HCT116 (cell line): ENCODE measurements around the gene TMEM63A. TPM values are rescaled to one million over a fixed set of nuclear protein-coding genes. Genes with fewer than 3 reads are reported as not detected.
A peak's percentile ranks its signal among the peaks of the same experiment; 100 is the strongest.

Source experiments
- ATAC-seq: fragments of 200-7000 bp; cut with Tn5 transposase; 2 replicates; pipeline ENCODE4 v1.9.1; 2020; ENCODE audit warnings: mild to moderate bottlenecking, moderate library complexity
- BruUV-seq: library from RNA; stranded (reverse); fragments of 400-500 nt; replicated peaks from 2 replicates; lab custom pipeline; 2021; lab: Mats Ljungman, UMichigan
- CTCF ChIA-PET: fragments of 300-600 bp; sonication (Branson Sonifier 250); formaldehyde crosslinking; loops from one replicate; lab custom pipeline; 2021; ENCODE audit warnings: antibody characterized with exemption; lab: Charles Lee
- POLR2A ChIA-PET: fragments of 300-600, 350-600 bp; sonication (Branson Sonifier 250); formaldehyde crosslinking; loops from one replicate; lab custom pipeline; 2021; ENCODE audit warnings: antibody characterized with exemption; lab: Charles Lee
- RAD21 ChIA-PET, 2 experiments: fragments of 300-600 bp; sonication (Branson Sonifier 250); formaldehyde crosslinking; loops; one replicate each; lab custom pipeline; 2023; ENCODE audit warnings: low total read pairs in 2 of 2; ENCODE audit not compliant: uncharacterized antibody in 2 of 2, unreplicated experiment in 2 of 2, low non-redundant PET in 1 of 2; lab: Charles Lee
- DNase-seq: peaks from one replicate; pipeline ENCODE4 v3.0.0-alpha.2; 2010; ENCODE audit warnings: low read depth, low spot score
- H2AFZ ChIP-seq: fragments of 200-600 bp; shearing (Covaris generic), sonication (generic); 2 replicates; pipeline ENCODE4 v1.6.1; 2017; ENCODE audit warnings: low read depth, mixed run types, mixed read lengths, antibody characterized with exemption, low read length; ENCODE audit not compliant: poor library complexity, severe bottlenecking
- H3K27ac ChIP-seq: 2 replicates; pipeline ENCODE4 v1.5.1; 2012; ENCODE audit warnings: low read depth, low read length
- H3K27me3 ChIP-seq: fragments of 200-600 bp; sonication (generic); 2 replicates; pipeline ENCODE4 v1.6.1; 2016; ENCODE audit warnings: mixed run types, low read length, mixed read lengths; ENCODE audit not compliant: insufficient read depth
- H3K36me3 ChIP-seq, 2 experiments: fragments of 200-500 bp in 1 of 2; fragments of 200-600 bp in 1 of 2; sonication (Bioruptor generic) in 1 of 2; sonication (generic) in 1 of 2; 2 replicates each; pipeline versions ENCODE4 v1.5.1 to v1.6.1; 2014 to 2016; ENCODE audit warnings: low read length in 2 of 2, inconsistent platforms in 1 of 2, mixed read lengths in 1 of 2, mixed run types in 1 of 2; ENCODE audit not compliant: insufficient read depth in 2 of 2, control insufficient read depth in 1 of 2
- H3K4me1 ChIP-seq, 2 experiments: fragments of 200-600 bp in 1 of 2; sonication (generic) in 1 of 2; 2 replicates each; pipeline versions ENCODE4 v1.5.1 to v1.6.1; 2012 to 2017; ENCODE audit warnings: low read length in 2 of 2, inconsistent platforms in 1 of 2, mild to moderate bottlenecking in 1 of 2, mixed read lengths in 1 of 2, mixed run types in 1 of 2, moderate library complexity in 1 of 2; ENCODE audit not compliant: insufficient read depth in 2 of 2, control insufficient read depth in 1 of 2
- H3K4me2 ChIP-seq: fragments of 200-600 bp; sonication (generic); 2 replicates; pipeline ENCODE4 v1.6.1; 2017; ENCODE audit warnings: mixed run types, low read length, mixed read lengths
- H3K4me3 ChIP-seq, 2 experiments: fragments of 200-600 bp in 1 of 2; sonication (generic) in 1 of 2; replicated peaks in 1 of 2; 2 replicates each; pipeline ENCODE4 v1.5.1; 2011 to 2016; ENCODE audit warnings: low read length in 2 of 2, control low read depth in 1 of 2, low read depth in 1 of 2, mild to moderate bottlenecking in 1 of 2, mixed read lengths in 1 of 2, mixed run types in 1 of 2
- H3K79me2 ChIP-seq: fragments of 200-600 bp; sonication (generic); 2 replicates; pipeline ENCODE4 v1.6.1; 2017; ENCODE audit warnings: mild to moderate bottlenecking, mixed run types, low read length, moderate library complexity, mixed read lengths; ENCODE audit not compliant: insufficient read depth
- H3K9ac ChIP-seq: fragments of 200-600 bp; sonication (generic); 2 replicates; pipeline ENCODE4 v1.6.1; 2016; ENCODE audit warnings: low read length, mixed read lengths
- H3K9me2 ChIP-seq: fragments of 200-600 bp; sonication (generic), shearing (Covaris generic); 2 replicates; pipeline ENCODE4 v1.6.1; 2017; ENCODE audit warnings: mixed run types, mild to moderate bottlenecking, moderate library complexity; ENCODE audit not compliant: insufficient read depth
- H3K9me3 ChIP-seq, 2 experiments: fragments of 200-500 bp in 1 of 2; fragments of 200-600 bp in 1 of 2; sonication (Bioruptor generic) in 1 of 2; sonication (generic) in 1 of 2; 2 replicates each; pipeline ENCODE4 v1.6.1; 2014 to 2017; ENCODE audit warnings: low read length in 2 of 2, mixed read lengths in 2 of 2, inconsistent platforms in 1 of 2, low read depth in 1 of 2, mild to moderate bottlenecking in 1 of 2, mixed run types in 1 of 2, moderate library complexity in 1 of 2; ENCODE audit not compliant: control insufficient read depth in 1 of 2, insufficient read depth in 1 of 2
- H4K20me1 ChIP-seq: fragments of 200-600 bp; sonication (generic), shearing (Covaris generic); 2 replicates; pipeline ENCODE4 v1.6.1; 2017; ENCODE audit warnings: mixed run types, mild to moderate bottlenecking, moderate library complexity; ENCODE audit not compliant: insufficient read depth
- CBX3 ChIP-seq: IDR thresholded peaks from 2 replicates; pipeline ENCODE4 v1.6.1; 2012; ENCODE audit warnings: low read depth
- CEBPB ChIP-seq: IDR thresholded peaks from 2 replicates; pipeline ENCODE4 v1.6.1; 2012; ENCODE audit warnings: low read depth
- CTCF ChIP-seq, 3 experiments: fragments of 200-600 bp in 1 of 3; sonication (generic) in 1 of 3; IDR thresholded peaks in 2 of 3; conservative IDR thresholded peaks in 1 of 3; 2 replicates each; pipeline ENCODE4 v1.5.1; 2012 to 2017; ENCODE audit warnings: low read depth in 2 of 3, low read length in 2 of 3, antibody characterized with exemption in 1 of 3, borderline replicate concordance in 1 of 3, control low read depth in 1 of 3, mild to moderate bottlenecking in 1 of 3, mixed read lengths in 1 of 3, mixed run types in 1 of 3, moderate library complexity in 1 of 3; ENCODE audit not compliant: insufficient read depth in 1 of 3
- ELF1 ChIP-seq: IDR thresholded peaks from 2 replicates; pipeline ENCODE4 v1.6.1; 2012; ENCODE audit warnings: low read depth, borderline replicate concordance
- FOSL1 ChIP-seq: IDR thresholded peaks from 2 replicates; pipeline ENCODE4 v1.6.1; 2012; ENCODE audit warnings: low read depth
- JUND ChIP-seq: IDR thresholded peaks from 2 replicates; pipeline ENCODE4 v1.6.1; 2012
- POLR2A ChIP-seq: IDR thresholded peaks from 2 replicates; pipeline ENCODE4 v1.7.0; 2011; ENCODE audit warnings: borderline replicate concordance; ENCODE audit not compliant: insufficient read depth, insufficient read length; ENCODE audit errors: extremely low read depth
- POLR2AphosphoS5 ChIP-seq: IDR thresholded peaks from 2 replicates; pipeline ENCODE4 v1.6.1; 2011; ENCODE audit warnings: mild to moderate bottlenecking, low read depth, low read length, moderate library complexity
- RAD21 ChIP-seq: IDR thresholded peaks from 2 replicates; pipeline ENCODE4 v1.6.1; 2012; ENCODE audit warnings: low read depth, mild to moderate bottlenecking
- SIN3A ChIP-seq: IDR thresholded peaks from 2 replicates; pipeline ENCODE4 v1.6.1; 2012; ENCODE audit warnings: low read depth
- SRF ChIP-seq: IDR thresholded peaks from 2 replicates; pipeline ENCODE4 v1.6.1; 2012; ENCODE audit warnings: low read depth
- TCF7L2 ChIP-seq: IDR thresholded peaks from 2 replicates; pipeline ENCODE4 v1.7.0; 2011; ENCODE audit warnings: borderline replicate concordance, inconsistent platforms; ENCODE audit not compliant: insufficient read depth, insufficient read length; ENCODE audit errors: extremely low read depth
- ZFX ChIP-seq: fragments of 450-650 bp; IDR thresholded peaks from 2 replicates; pipeline ENCODE4 v1.6.1; 2017
- ZNF274 ChIP-seq: fragments of 200-500 bp; sonication (Bioruptor generic); IDR thresholded peaks from 2 replicates; pipeline ENCODE4 v1.6.1; 2014; ENCODE audit warnings: mild to moderate bottlenecking, low read depth, low read length, inconsistent platforms
- intact Hi-C: fragments of 100-400 bp; cut with micrococcal nuclease; formaldehyde crosslinking; loops from 2 replicates; pipeline ENCODE4 v1.10.0; 2022
- total RNA-seq: library from RNA; stranded (reverse); gene quantifications from one replicate; pipeline ENCODE4 v1.2.1, GENCODE V29; 2021; ENCODE audit not compliant: unreplicated experiment
- TF ChIP-seq, protein P1 (sequence below): IDR thresholded peaks from 2 replicates; pipeline ENCODE4 v1.6.1; 2012
- TF ChIP-seq, protein P2 (sequence below): IDR thresholded peaks from 2 replicates; pipeline ENCODE4 v1.6.1; 2011; ENCODE audit warnings: mild to moderate bottlenecking, low read length, moderate library complexity; ENCODE audit not compliant: insufficient replicate concordance; ENCODE audit errors: extremely low read depth

The TMEM63A gene
- total RNA-seq, 1 experiment from 2014 or later, result 24.4 TPM

DNA sequence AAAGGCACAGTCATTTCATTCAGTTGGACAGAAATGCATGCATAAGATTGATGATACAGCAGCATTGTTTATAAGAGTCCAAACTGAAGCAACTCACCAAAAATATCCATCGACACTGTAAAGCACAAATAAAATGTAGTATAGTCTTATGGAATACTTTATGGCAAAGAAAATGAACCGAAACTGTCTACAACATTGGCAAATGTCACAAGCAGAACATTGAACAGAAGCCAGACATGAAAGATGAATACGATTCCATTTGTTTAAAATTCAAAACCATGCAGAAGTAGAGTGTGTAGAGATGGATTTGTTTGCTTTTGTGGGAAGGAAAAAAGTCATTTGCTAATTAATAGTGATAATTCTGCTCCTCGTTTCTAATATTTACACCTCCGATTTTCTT is 14.3 kb upstream of the TMEM63A start (continued):
- TF ChIP-seq, protein P1, sequence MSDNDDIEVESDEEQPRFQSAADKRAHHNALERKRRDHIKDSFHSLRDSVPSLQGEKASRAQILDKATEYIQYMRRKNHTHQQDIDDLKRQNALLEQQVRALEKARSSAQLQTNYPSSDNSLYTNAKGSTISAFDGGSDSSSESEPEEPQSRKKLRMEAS, result no peak
- TF ChIP-seq ZNF274, result no peak

- intact Hi-C loops, result no loop called here
- DNase-seq (no peak), ATAC-seq (no peak)
- Histone ChIP-seq H3K27me3 (no peaks in the 10 kb centered on the region), H3K79me2 (no peaks in the 10 kb centered on the region), H3K4me3 (no peak overlapping the region), H3K4me2 (no peak overlapping the region), H3K9me3 (no peaks in the 10 kb centered on the region), H2AFZ (no peak overlapping the region), H3K27ac (no peak overlapping the region), H3K4me1 (peaks cover 6 to 24% of the 10 kb centered on the region in 2 experiments; a peak in 3 of 4 replicates), H3K9me2 (no peaks in the 10 kb centered on the region), H3K9ac (no peak overlapping the region), H3K36me3 (no peaks in the 10 kb centered on the region), H4K20me1 (no peaks in the 10 kb centered on the region)
- no TSS peak for BruUV-seq
- POLR2A ChIA-PET, result no interaction called here
- TF ChIP-seq JUND (no peak), POLR2AphosphoS5 (no peak), RAD21 (no peak), ZFX (no peak)
- CTCF ChIA-PET, result no interaction called here
- RAD21 ChIA-PET, result no interaction called here
Observed at GRCh38 chr1:225892307-225892706, 10.1 kb upstream of the TMEM63A start.

GRCh38 chr1:225891229-225891972 is 9.2 kb upstream of the TMEM63A start:
- no peak overlapping the region for H3K9ac ChIP-seq
- DNase-seq, result no peak
- H4K20me1 ChIP-seq, result no peaks in the 10 kb centered on the region
- H2AFZ ChIP-seq, result no peak overlapping the region
- H3K9me2 ChIP-seq, result no peaks in the 10 kb centered on the region
- peak overlapping the region; percentile 14; the same call in 1 of the 2 replicates for H3K4me2 ChIP-seq
- H3K27me3 ChIP-seq, result no peaks in the 10 kb centered on the region
- intact Hi-C loops, result no loop called here
- no peak overlapping the region for H3K4me3 ChIP-seq
- H3K27ac ChIP-seq, result no peak overlapping the region
- ChIA-PET POLR2A (no interaction called here), CTCF (interaction anchor here (0.8 to 1.1 kb wide), 2 partner anchors 114 to 410 kb away, joined by 3 read pairs; partner anchors contain the start of gene SRP9), RAD21 (no interaction called here)
- no peaks in the 10 kb centered on the region for H3K9me3 ChIP-seq
- H3K36me3 ChIP-seq, result no peaks in the 10 kb centered on the region
- peak; percentile 62 for ATAC-seq
- peaks cover 0 to 15% of the 10 kb centered on the region in 2 experiments; a peak in 2 of 4 replicates for H3K4me1 ChIP-seq
- no peaks in the 10 kb centered on the region for H3K79me2 ChIP-seq
- BruUV-seq, result no TSS peak
- TF ChIP-seq, protein P2, sequence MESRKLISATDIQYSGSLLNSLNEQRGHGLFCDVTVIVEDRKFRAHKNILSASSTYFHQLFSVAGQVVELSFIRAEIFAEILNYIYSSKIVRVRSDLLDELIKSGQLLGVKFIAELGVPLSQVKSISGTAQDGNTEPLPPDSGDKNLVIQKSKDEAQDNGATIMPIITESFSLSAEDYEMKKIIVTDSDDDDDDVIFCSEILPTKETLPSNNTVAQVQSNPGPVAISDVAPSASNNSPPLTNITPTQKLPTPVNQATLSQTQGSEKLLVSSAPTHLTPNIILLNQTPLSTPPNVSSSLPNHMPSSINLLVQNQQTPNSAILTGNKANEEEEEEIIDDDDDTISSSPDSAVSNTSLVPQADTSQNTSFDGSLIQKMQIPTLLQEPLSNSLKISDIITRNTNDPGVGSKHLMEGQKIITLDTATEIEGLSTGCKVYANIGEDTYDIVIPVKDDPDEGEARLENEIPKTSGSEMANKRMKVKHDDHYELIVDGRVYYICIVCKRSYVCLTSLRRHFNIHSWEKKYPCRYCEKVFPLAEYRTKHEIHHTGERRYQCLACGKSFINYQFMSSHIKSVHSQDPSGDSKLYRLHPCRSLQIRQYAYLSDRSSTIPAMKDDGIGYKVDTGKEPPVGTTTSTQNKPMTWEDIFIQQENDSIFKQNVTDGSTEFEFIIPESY, result no peak
- no peak for TF ChIP-seq TCF7L2
- TF ChIP-seq SIN3A, result no peak
- no peak for TF ChIP-seq FOSL1
- TF ChIP-seq ELF1, result no peak
- TF ChIP-seq SRF, result no peak
- no peak for TF ChIP-seq CTCF (IDR thresholded peaks at IDR 0.05 in 2 of 3, conservative IDR thresholded peaks at IDR 0.05 in 1 of 3; ENCODE audit: borderline replicate concordance in 1 of 3, insufficient read depth in 1 of 3, low read depth in 2 of 3, low read length in 2 of 3)
- no peak for TF ChIP-seq CBX3
- no peak for TF ChIP-seq POLR2A
- no peak for TF ChIP-seq CEBPB
